RWPE2 (cell line): ENCODE measurements around the gene METTL25B.
"Not testable (repeated sequence)": the region's sequence is repeated elsewhere in the genome, so short reads cannot be mapped to it uniquely, and the experiment has no call there.

Experiments
- ATAC-seq: fragments of 200-7000 bp; cut with Tn5 transposase; 3 replicates; pipeline ENCODE4 v1.9.1; 2021; ENCODE audit warnings: low read depth
- DNase-seq: peaks from one replicate; pipeline ENCODE4 v3.0.0-alpha.2; 2020; ENCODE audit warnings: low spot score
- H3K27ac ChIP-seq: fragments of 450-650 bp; 2 replicates; pipeline ENCODE4 v1.5.1; 2017; ENCODE audit warnings: mild to moderate bottlenecking; ENCODE audit not compliant: poor library complexity, severe bottlenecking
- H3K27me3 ChIP-seq: fragments of 250-450 bp; sonication (Bioruptor Pico); 2 replicates; pipeline ENCODE4 v1.5.1; 2021; ENCODE audit warnings: mild to moderate bottlenecking, moderate library complexity; ENCODE audit not compliant: insufficient read depth, poor library complexity, severe bottlenecking
- H3K36me3 ChIP-seq: fragments of 250-450 bp; sonication (Bioruptor Pico); 2 replicates; pipeline ENCODE4 v1.5.1; 2020; ENCODE audit warnings: low read depth, mild to moderate bottlenecking, moderate library complexity
- H3K4me1 ChIP-seq: fragments of 250-450 bp; sonication (Bioruptor Pico); 2 replicates; pipeline ENCODE4 v1.5.1; 2021; ENCODE audit warnings: mild to moderate bottlenecking, moderate library complexity; ENCODE audit not compliant: insufficient read depth, poor library complexity, severe bottlenecking
- H3K4me3 ChIP-seq: fragments of 250-450 bp; sonication (Bioruptor Pico); 2 replicates; pipeline ENCODE4 v1.5.1; 2021; ENCODE audit warnings: mild to moderate bottlenecking, moderate library complexity; ENCODE audit not compliant: severe bottlenecking
- H3K9me3 ChIP-seq: fragments of 250-450 bp; sonication (Bioruptor Pico); 2 replicates; pipeline ENCODE4 v1.5.1; 2021; ENCODE audit warnings: mild to moderate bottlenecking, moderate library complexity; ENCODE audit not compliant: severe bottlenecking
- TF ChIP-seq, protein P1 (sequence below): fragments of 450-650 bp; IDR thresholded peaks from one replicate; pipeline ENCODE4 v1.5.1; 2017; ENCODE audit warnings: mild to moderate bottlenecking, moderate library complexity; ENCODE audit not compliant: poor library complexity, severe bottlenecking

Gene METTL25B

GRCh38 chr1:156752843-156753482, 24.7 kb downstream of the METTL25B start:
- Histone ChIP-seq H3K9me3 (no peaks in the 10 kb centered on the region), H3K4me3 (peak overlapping the region; percentile 67), H3K27me3 (no peaks in the 10 kb centered on the region), H3K36me3 (peaks cover 12% of the 10 kb centered on the region), H3K4me1 (peaks cover 22% of the 10 kb centered on the region), H3K27ac (peak overlapping the region; percentile 98)
- ATAC-seq (no peak), DNase-seq (no peak)
- TF ChIP-seq, protein P1, sequence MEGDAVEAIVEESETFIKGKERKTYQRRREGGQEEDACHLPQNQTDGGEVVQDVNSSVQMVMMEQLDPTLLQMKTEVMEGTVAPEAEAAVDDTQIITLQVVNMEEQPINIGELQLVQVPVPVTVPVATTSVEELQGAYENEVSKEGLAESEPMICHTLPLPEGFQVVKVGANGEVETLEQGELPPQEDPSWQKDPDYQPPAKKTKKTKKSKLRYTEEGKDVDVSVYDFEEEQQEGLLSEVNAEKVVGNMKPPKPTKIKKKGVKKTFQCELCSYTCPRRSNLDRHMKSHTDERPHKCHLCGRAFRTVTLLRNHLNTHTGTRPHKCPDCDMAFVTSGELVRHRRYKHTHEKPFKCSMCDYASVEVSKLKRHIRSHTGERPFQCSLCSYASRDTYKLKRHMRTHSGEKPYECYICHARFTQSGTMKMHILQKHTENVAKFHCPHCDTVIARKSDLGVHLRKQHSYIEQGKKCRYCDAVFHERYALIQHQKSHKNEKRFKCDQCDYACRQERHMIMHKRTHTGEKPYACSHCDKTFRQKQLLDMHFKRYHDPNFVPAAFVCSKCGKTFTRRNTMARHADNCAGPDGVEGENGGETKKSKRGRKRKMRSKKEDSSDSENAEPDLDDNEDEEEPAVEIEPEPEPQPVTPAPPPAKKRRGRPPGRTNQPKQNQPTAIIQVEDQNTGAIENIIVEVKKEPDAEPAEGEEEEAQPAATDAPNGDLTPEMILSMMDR = no peak

DNA sequence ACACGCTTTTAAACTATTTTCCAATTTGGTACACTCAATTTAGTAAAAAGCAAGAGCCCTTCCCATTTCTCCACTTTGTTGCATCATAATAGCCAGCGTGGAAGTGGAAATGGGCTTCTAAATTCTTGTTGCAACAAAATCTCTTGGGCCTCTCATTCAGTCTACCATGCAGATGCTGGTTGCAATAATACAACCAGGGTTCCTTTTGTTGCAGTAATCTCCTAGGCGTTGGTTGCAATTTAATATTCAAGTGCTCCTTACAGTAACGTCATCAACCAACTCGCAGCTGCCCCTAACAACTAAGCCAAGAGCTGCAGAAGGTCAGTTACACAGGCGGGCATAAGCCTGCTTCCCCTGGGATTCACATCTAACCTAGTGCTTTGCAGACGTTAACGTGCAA, 25.9 kb downstream of the METTL25B start:
- Histone ChIP-seq H3K4me1 (peaks cover 11% of the 10 kb centered on the region), H3K27me3 (no peaks in the 10 kb centered on the region), H3K9me3 (no peaks in the 10 kb centered on the region), H3K27ac (no peak overlapping the region), H3K4me3 (no peak overlapping the region), H3K36me3 (peaks cover 9% of the 10 kb centered on the region)
- TF ChIP-seq, protein P1 = no peak
- no peak for DNase-seq
- ATAC-seq = no peak

DNA sequence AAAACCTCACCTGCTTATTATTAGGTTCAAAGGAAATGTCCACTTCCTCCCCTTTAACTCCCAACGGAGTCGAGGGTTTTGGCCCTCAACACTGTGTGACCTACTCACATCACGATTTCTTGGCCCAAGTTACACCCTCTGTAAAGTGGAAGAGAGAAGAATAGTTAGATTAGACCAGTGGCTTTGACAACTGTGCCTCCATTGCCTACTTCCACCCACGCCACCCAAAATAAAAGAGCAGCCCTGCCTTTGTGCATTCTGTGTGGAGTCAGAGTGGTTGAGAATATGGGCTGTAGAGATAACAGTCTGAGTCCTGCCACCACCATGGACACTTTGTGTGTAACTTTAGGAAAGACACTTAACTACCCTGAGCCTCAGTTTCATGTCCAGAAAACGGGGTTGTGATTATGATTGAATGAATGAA, 27.3 kb downstream of the METTL25B start:
- TF ChIP-seq, protein P1 = no peak

DNA sequence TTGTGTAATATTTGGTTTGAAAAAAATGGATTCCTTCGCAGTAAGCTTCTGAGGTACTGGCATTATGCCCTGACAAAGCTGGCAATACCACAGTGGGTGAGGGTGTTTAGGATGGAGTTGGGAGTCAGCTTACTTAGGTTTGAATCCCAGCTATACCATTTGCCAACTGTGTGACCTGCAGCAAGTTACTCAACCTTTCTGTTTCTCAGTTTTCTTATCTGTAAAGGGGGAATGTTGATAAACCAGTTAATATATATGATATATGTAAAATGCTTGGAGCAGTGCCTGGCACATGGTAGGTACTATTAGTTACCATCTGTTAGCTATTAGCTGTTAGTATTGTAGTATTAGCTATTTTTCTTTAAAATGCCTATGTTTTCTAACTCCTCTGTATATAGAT, 28.1 kb downstream of the METTL25B start:
- TF ChIP-seq, protein P1 = no peak

More for the DNA sequence above, 27.3 kb downstream of the METTL25B start:
- ATAC-seq (no peak), DNase-seq (no peak)
- no peaks in the 10 kb centered on the region for H3K27me3 ChIP-seq
- H3K9me3 ChIP-seq = no peaks in the 10 kb centered on the region
- no peak overlapping the region for H3K27ac ChIP-seq
- no peak overlapping the region for H3K4me3 ChIP-seq
- H3K4me1 ChIP-seq = peaks cover 6% of the 10 kb centered on the region
- H3K36me3 ChIP-seq = no peaks in the 10 kb centered on the region

GRCh38 chr1:156757572-156758253, 29.4 kb downstream of the METTL25B start:
- not testable (repeated sequence) for H3K9me3 ChIP-seq, H3K27me3 ChIP-seq, H3K4me3 ChIP-seq, DNase-seq, H3K27ac ChIP-seq, ATAC-seq, H3K4me1 ChIP-seq, H3K36me3 ChIP-seq

More for the DNA sequence above, 28.1 kb downstream of the METTL25B start:
- Histone ChIP-seq H3K27me3 (no peaks in the 10 kb centered on the region), H3K4me3 (no peak overlapping the region), H3K4me1 (peaks cover 6% of the 10 kb centered on the region), H3K27ac (no peak overlapping the region), H3K36me3 (no peaks in the 10 kb centered on the region), H3K9me3 (no peaks in the 10 kb centered on the region)
- DNase-seq (no peak), ATAC-seq (no peak)
